ENCODE measurements around the gene ERVMER34-1. TPM values are rescaled to one million over a fixed set of nuclear protein-coding genes. Genes with fewer than 3 reads are reported as not detected.

The ERVMER34-1 gene
- total and polyA plus RNA-seq, 2 donors (not counting 3 experiments of a cell fraction or from before 2014, with no cell fraction given), result 0.03 TPM; not detected in 1

DNA sequence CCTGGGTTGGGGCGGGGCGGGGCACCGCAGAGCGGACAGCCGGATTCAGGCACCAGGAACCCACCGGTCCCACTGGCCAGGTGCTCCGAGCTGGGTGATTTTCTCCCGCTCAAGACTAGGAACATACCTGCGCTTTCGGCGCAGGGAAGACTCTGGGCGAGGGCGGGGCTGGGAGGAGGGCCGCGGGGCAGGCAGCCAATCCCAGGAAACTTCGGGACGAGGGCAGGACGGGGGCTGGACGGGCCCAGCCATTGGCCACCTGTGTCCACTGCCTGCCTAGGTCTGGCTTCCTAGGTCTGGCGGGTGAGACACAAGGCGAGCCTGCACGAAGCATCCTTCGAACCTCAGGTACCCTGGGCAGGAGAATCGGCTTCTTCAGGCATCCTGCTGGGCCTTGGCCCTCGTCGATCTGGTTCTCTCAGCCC lies 274 bp upstream of the ERVMER34-1 start:
- POLR2A ChIA-PET, result no interaction called here
- CTCF ChIA-PET, result interaction anchor here (0.6 to 2.6 kb wide), 2 partner anchors 206 to 310 kb away, joined by 5 to 9 read pairs; no protein-coding TSS in a partner anchor
- H3K79me2 ChIP-seq (ENCODE audit: control insufficient read depth, insufficient read depth, low read length), result no peaks in the 10 kb centered on the region
- peak; percentile 42 for DNase-seq (ENCODE audit: low read depth, low spot score)
- TF ChIP-seq JUN (IDR thresholded peaks at IDR 0.05; ENCODE audit: borderline replicate concordance, insufficient read depth, insufficient read length, low read depth) (no peak), EZH2 (IDR thresholded peaks at IDR 0.05; ENCODE audit: borderline replicate concordance, low read depth, low read length, severe bottlenecking) (no peak), POLR2AphosphoS5 (IDR thresholded peaks at IDR 0.05; ENCODE audit: insufficient read depth, low read depth, low read length) (no peak)
- TF ChIP-seq, protein P1, sequence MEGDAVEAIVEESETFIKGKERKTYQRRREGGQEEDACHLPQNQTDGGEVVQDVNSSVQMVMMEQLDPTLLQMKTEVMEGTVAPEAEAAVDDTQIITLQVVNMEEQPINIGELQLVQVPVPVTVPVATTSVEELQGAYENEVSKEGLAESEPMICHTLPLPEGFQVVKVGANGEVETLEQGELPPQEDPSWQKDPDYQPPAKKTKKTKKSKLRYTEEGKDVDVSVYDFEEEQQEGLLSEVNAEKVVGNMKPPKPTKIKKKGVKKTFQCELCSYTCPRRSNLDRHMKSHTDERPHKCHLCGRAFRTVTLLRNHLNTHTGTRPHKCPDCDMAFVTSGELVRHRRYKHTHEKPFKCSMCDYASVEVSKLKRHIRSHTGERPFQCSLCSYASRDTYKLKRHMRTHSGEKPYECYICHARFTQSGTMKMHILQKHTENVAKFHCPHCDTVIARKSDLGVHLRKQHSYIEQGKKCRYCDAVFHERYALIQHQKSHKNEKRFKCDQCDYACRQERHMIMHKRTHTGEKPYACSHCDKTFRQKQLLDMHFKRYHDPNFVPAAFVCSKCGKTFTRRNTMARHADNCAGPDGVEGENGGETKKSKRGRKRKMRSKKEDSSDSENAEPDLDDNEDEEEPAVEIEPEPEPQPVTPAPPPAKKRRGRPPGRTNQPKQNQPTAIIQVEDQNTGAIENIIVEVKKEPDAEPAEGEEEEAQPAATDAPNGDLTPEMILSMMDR (IDR thresholded peaks at IDR 0.05; ENCODE audit: extremely low read depth in 1 of 2, insufficient read depth in 1 of 2, low read depth in 1 of 2, low read length in 2 of 2), result no peak
- H3K4me1 ChIP-seq (ENCODE audit: control insufficient read depth, extremely low read depth, insufficient read depth, low read length), result peaks cover 9% of the 10 kb centered on the region
- no peak overlapping the region for H3K9ac ChIP-seq (replicated peaks; ENCODE audit: extremely low read depth, insufficient read depth, low read length)
- no peaks in the 10 kb centered on the region for H4K20me1 ChIP-seq (replicated peaks; ENCODE audit: control insufficient read depth, extremely low read depth, insufficient read depth, low read length)
- no peaks in the 10 kb centered on the region for H3K9me1 ChIP-seq (replicated peaks; ENCODE audit: control insufficient read depth, extremely low read depth, insufficient read depth, low read length)
- peaks cover 10 to 20% of the 10 kb centered on the region in 2 experiments for H3K27me3 ChIP-seq (ENCODE audit: control insufficient read depth in 2 of 2, insufficient read depth in 2 of 2, low read length in 2 of 2)
- peak overlapping the region in 2 of 3 experiments; percentile 19 to 39 for H3K4me3 ChIP-seq (replicated peaks in 1 of 3; ENCODE audit: insufficient read depth in 1 of 3, low read depth in 1 of 3, low read length in 3 of 3)
- H3K36me3 ChIP-seq (ENCODE audit: control insufficient read depth in 2 of 2, extremely low read depth in 1 of 2, insufficient read depth in 2 of 2, low read length in 2 of 2), result no peaks in the 10 kb centered on the region
- dilution Hi-C loops (cut with MboI; ENCODE audit: extremely low pct_ligation_motif_present, low sequenced_read_pairs), result no loop called here
- no TSS peak for BruUV-seq (replicated peaks)
- H3K27ac ChIP-seq (ENCODE audit: insufficient read depth, low read depth, low read length), result no peak overlapping the region
- H3K4me2 ChIP-seq (ENCODE audit: insufficient read depth, low read length), result peak overlapping the region; percentile 72
- intact Hi-C loops (cut with micrococcal nuclease), result no loop called here
- no peaks in the 10 kb centered on the region for H3K9me3 ChIP-seq (replicated peaks; ENCODE audit: control insufficient read depth, insufficient read depth, low read length)
- FAIRE-seq, result peak; percentile 28
- peak overlapping the region; percentile 96 for H2AFZ ChIP-seq (ENCODE audit: low read depth, low read length)

DNA sequence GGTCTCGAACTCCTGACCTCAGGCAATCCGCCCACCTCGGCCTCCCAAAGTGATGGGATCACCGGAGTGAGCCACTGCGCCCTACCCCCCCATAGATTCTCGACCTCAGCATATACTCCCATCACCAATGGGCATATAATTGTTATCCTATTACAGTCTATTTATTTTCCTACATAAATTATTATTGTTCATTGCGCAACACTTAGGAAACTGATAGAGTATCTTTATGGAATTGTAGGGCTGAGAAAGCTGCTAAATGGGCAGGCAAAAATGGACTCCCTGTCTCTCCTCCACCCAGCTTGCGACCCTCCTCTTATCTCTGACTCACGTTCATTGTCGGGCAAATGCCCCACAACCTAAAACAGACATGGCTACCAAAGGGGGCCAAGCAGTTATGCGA lies 1.0 kb downstream of the ERVMER34-1 start:
- no peaks in the 10 kb centered on the region for H4K20me1 ChIP-seq (replicated peaks; ENCODE audit: control insufficient read depth, extremely low read depth, insufficient read depth, low read length)
- no peaks in the 10 kb centered on the region for H3K79me2 ChIP-seq (ENCODE audit: control insufficient read depth, insufficient read depth, low read length)
- dilution Hi-C loops (cut with MboI; ENCODE audit: extremely low pct_ligation_motif_present, low sequenced_read_pairs), result no loop called here
- peaks cover 9% of the 10 kb centered on the region for H3K4me1 ChIP-seq (ENCODE audit: control insufficient read depth, extremely low read depth, insufficient read depth, low read length)
- BruUV-seq (replicated peaks), result no TSS peak
- H3K36me3 ChIP-seq (ENCODE audit: control insufficient read depth in 2 of 2, extremely low read depth in 1 of 2, insufficient read depth in 2 of 2, low read length in 2 of 2), result no peaks in the 10 kb centered on the region
- ChIA-PET POLR2A (no interaction called here), CTCF (interaction anchor here (1.2 to 1.5 kb wide), 2 partner anchors 11 to 1484 kb away, joined by 3 read pairs; no protein-coding TSS in a partner anchor)
- H3K9ac ChIP-seq (replicated peaks; ENCODE audit: extremely low read depth, insufficient read depth, low read length), result no peak overlapping the region
- FAIRE-seq (no peak), DNase-seq (ENCODE audit: low read depth, low spot score) (no peak)
- no peaks in the 10 kb centered on the region for H3K9me1 ChIP-seq (replicated peaks; ENCODE audit: control insufficient read depth, extremely low read depth, insufficient read depth, low read length)
- H2AFZ ChIP-seq (ENCODE audit: low read depth, low read length), result no peak overlapping the region
- H3K4me2 ChIP-seq (ENCODE audit: insufficient read depth, low read length), result no peak overlapping the region
- H3K27me3 ChIP-seq (ENCODE audit: control insufficient read depth in 2 of 2, insufficient read depth in 2 of 2, low read length in 2 of 2), result peaks cover 11 to 20% of the 10 kb centered on the region in 2 experiments
- H3K9me3 ChIP-seq (replicated peaks; ENCODE audit: control insufficient read depth, insufficient read depth, low read length), result no peaks in the 10 kb centered on the region
- no peak overlapping the region for H3K27ac ChIP-seq (ENCODE audit: insufficient read depth, low read depth, low read length)
- H3K4me3 ChIP-seq (replicated peaks in 1 of 3; ENCODE audit: insufficient read depth in 1 of 3, low read depth in 1 of 3, low read length in 3 of 3), result no peak overlapping the region
- no peak for TF ChIP-seq GATA2 (IDR thresholded peaks at IDR 0.05; ENCODE audit: insufficient read depth, insufficient read length, low read depth, low read length)
- no peak for TF ChIP-seq FOS (IDR thresholded peaks at IDR 0.05; ENCODE audit: borderline replicate concordance, insufficient read depth, low read length)
- TF ChIP-seq, protein P1 (IDR thresholded peaks at IDR 0.05; ENCODE audit: extremely low read depth in 1 of 2, insufficient read depth in 1 of 2, low read depth in 1 of 2, low read length in 2 of 2), result no peak
- TF ChIP-seq JUN (IDR thresholded peaks at IDR 0.05; ENCODE audit: borderline replicate concordance, insufficient read depth, insufficient read length, low read depth), result no peak
- TF ChIP-seq EZH2 (IDR thresholded peaks at IDR 0.05; ENCODE audit: borderline replicate concordance, low read depth, low read length, severe bottlenecking), result no peak
- TF ChIP-seq POLR2AphosphoS5 (IDR thresholded peaks at IDR 0.05; ENCODE audit: insufficient read depth, low read depth, low read length), result no peak
- TF ChIP-seq POLR2A (IDR thresholded peaks at IDR 0.05; ENCODE audit: low read depth, low read length), result no peak
- TF ChIP-seq, protein P2, sequence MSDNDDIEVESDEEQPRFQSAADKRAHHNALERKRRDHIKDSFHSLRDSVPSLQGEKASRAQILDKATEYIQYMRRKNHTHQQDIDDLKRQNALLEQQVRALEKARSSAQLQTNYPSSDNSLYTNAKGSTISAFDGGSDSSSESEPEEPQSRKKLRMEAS (IDR thresholded peaks at IDR 0.05; ENCODE audit: insufficient read depth, insufficient read length), result no peak
- TF ChIP-seq MYC (IDR thresholded peaks at IDR 0.05; ENCODE audit: low read depth, low read length), result no peak
- intact Hi-C loops (cut with micrococcal nuclease), result no loop called here

All from endothelial cell of umbilical vein (primary cell).